HepG2 (cell line): Measurements from ENCODE around the gene SLC17A9. TPM values are rescaled to one million over a fixed set of nuclear protein-coding genes. Genes with fewer than 3 reads are reported as not detected.

Source experiments
- AGO2 ChIP-seq: fragments of 200-400 bp; formaldehyde crosslinking; optimal IDR thresholded peaks from 2 replicates; pipeline ENCODE3; 2017; ENCODE audit warnings: mild to moderate bottlenecking, low read depth, low read length, moderate library complexity
- BHLHE40 ChIP-seq: IDR thresholded peaks from 2 replicates; pipeline ENCODE4 v1.6.1; 2011; ENCODE audit warnings: low read length, improper control_type of control experiment
- ESRRA ChIP-seq: sonication (generic); formaldehyde crosslinking; IDR thresholded peaks from 2 replicates; pipeline ENCODE4 v1.5.1; 2020; ENCODE audit warnings: mild to moderate bottlenecking, low read depth, missing genetic modification reagents
- KLF13 ChIP-seq: sonication (generic); formaldehyde crosslinking; IDR thresholded peaks from 2 replicates; pipeline ENCODE4 v1.4.0; 2020; ENCODE audit warnings: mild to moderate bottlenecking, missing genetic modification reagents
- PHB2 ChIP-seq: fragments of 450-650 bp; IDR thresholded peaks from 2 replicates; pipeline ENCODE4 v1.6.1; 2018; ENCODE audit not compliant: partially characterized antibody
- PHF5A ChIP-seq: IDR thresholded peaks from one replicate; pipeline ENCODE4 v1.6.1; 2018; ENCODE audit warnings: low read depth, missing genetic modification reagents; ENCODE audit not compliant: unreplicated experiment
- RBM39 ChIP-seq: fragments of 200-400 bp; formaldehyde crosslinking; IDR thresholded peaks from one replicate; pipeline ENCODE4 v1.6.1; 2018; ENCODE audit warnings: antibody characterized with exemption, mild to moderate bottlenecking, low read depth, low read length; ENCODE audit not compliant: poor library complexity, severe bottlenecking
- SOX6 ChIP-seq, 2 experiments: fragments of 450-650 bp in 1 of 2; sonication (generic) in 1 of 2; formaldehyde crosslinking in 1 of 2; IDR thresholded peaks; 2 replicates each; pipeline versions ENCODE4 v1.4.0 to v1.6.1; 2017 to 2020; ENCODE audit warnings: antibody characterized with exemption in 1 of 2, mild to moderate bottlenecking in 1 of 2, missing genetic modification reagents in 1 of 2
- ZMYM4 ChIP-seq: sonication (generic); formaldehyde crosslinking; IDR thresholded peaks from 2 replicates; pipeline ENCODE4 v1.8.1; 2023; ENCODE audit warnings: mild to moderate bottlenecking, missing genetic modification reagents
- ZNF296 ChIP-seq: sonication (generic); formaldehyde crosslinking; conservative IDR thresholded peaks from 2 replicates; pipeline ENCODE4 v1.5.0; 2020; ENCODE audit warnings: mild to moderate bottlenecking, missing genetic modification reagents
- ZNF335 ChIP-seq: sonication (generic); formaldehyde crosslinking; IDR thresholded peaks from 2 replicates; pipeline ENCODE4 v1.4.0; 2020; ENCODE audit warnings: missing genetic modification reagents
- ZNF468 ChIP-seq: sonication (generic); formaldehyde crosslinking; IDR thresholded peaks from 2 replicates; pipeline ENCODE4 v1.8.0; 2022; ENCODE audit warnings: mild to moderate bottlenecking, moderate library complexity, missing genetic modification reagents
- ZNF652 ChIP-seq: IDR thresholded peaks from 2 replicates; pipeline ENCODE4 v1.6.1; 2016; ENCODE audit warnings: low read depth, borderline replicate concordance
- ZNF781 ChIP-seq: sonication (generic); formaldehyde crosslinking; IDR thresholded peaks from 2 replicates; pipeline ENCODE4 v1.5.1; 2020; ENCODE audit warnings: borderline replicate concordance, mild to moderate bottlenecking, missing genetic modification reagents; ENCODE audit errors: not compliant biosample characterization
- ZSCAN29 ChIP-seq: sonication (generic); formaldehyde crosslinking; conservative IDR thresholded peaks from 2 replicates; pipeline ENCODE4 v1.4.0; 2020; ENCODE audit warnings: mild to moderate bottlenecking, missing genetic modification reagents
- polyA plus RNA-seq, 8 experiments: library from polyadenylated mRNA; depleted of rRNA in 3 of 8; stranded (reverse) in 7 of 8; unstranded in 1 of 8; fragments of >200 nt; fragmentation: Illumina TruSeq in 4 of 8; extraction: Trizol in 4 of 8; gene quantifications; 2 replicates each; pipeline versions ENCODE4 v1.2.1 to v1.2.3, GENCODE V29; 2011 to 2016; ENCODE audit warnings: low read depth in 4 of 8, missing spikeins in 1 of 8, mixed read lengths in 1 of 8; ENCODE audit not compliant: insufficient read depth in 1 of 8
- total RNA-seq, 5 experiments: library from RNA; depleted of rRNA; stranded (reverse); fragments of >200 nt; fragmentation: Illumina TruSeq; extraction: Trizol; gene quantifications; 2 replicates each; pipeline ENCODE4 v1.2.3, GENCODE V29; 2016; ENCODE audit warnings: low read depth in 1 of 5
- TF ChIP-seq, protein P1 (sequence below): sonication (generic); formaldehyde crosslinking; IDR thresholded peaks from 2 replicates; pipeline ENCODE4 v1.9.0; 2022; ENCODE audit warnings: missing genetic modification reagents, mild to moderate bottlenecking, borderline replicate concordance
- TF ChIP-seq, protein P2 (sequence below): IDR thresholded peaks from 2 replicates; pipeline ENCODE4 v1.6.1; 2016; ENCODE audit warnings: missing compliant biosample characterization, missing genetic modification reagents, borderline replicate concordance
- TF ChIP-seq, protein P3 (sequence below): sonication (generic); formaldehyde crosslinking; conservative IDR thresholded peaks from 2 replicates; pipeline ENCODE4 v1.8.0; 2022; ENCODE audit warnings: mild to moderate bottlenecking, moderate library complexity, missing genetic modification reagents
- TF ChIP-seq, protein P4 (sequence below): sonication (generic); formaldehyde crosslinking; IDR thresholded peaks from 2 replicates; pipeline ENCODE4 v1.4.0; 2020; ENCODE audit warnings: missing genetic modification reagents

The SLC17A9 gene
- total and polyA plus RNA-seq, 2 of the 13 experiments (the other 11 are each of a cell fraction or from before 2014, with no cell fraction given) = 110 to 191 TPM

DNA sequence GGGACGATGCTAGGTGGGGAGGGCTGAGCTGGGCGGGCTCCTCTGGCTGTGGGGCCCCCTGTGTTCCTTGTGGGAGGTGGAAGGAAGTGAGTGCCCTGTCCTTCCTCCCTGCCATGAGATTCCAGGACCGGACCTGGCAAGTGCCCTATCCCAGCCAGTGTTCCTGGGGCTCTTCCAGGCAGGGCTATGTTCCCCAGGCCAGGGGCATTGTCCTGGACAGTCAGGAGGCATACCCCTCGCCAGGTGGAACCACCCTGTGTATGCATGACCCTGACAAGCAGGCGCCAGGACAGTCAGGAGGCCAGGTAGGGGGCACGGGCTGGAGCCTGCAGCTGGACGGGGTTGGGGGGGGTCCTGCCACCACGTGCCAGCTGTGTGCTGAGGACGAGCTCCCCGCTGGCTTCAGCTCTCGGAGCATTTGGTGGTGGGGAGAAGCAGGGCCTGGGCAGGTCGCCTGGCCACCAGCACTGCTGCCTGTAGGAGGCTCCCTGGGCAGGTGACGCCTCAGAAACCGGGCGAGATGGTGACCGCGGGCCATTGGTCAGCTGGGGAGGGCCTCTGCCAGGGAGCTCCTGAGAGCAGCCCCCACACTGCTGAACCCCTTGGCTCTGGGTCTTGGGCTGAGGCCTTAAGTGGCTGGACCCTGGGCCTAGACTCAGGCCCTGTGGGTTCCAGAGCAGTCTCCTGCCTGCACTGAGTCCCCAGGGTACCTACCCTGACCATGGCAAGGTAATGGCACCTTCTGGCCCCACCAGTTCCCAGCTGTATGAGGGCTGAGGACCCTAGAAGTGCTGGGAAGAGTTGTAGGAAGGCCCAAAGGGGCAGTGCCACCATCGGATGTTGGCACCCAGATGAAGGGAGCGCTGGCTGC, 694 bp downstream of the SLC17A9 start (continued):
- TF ChIP-seq, protein P1, sequence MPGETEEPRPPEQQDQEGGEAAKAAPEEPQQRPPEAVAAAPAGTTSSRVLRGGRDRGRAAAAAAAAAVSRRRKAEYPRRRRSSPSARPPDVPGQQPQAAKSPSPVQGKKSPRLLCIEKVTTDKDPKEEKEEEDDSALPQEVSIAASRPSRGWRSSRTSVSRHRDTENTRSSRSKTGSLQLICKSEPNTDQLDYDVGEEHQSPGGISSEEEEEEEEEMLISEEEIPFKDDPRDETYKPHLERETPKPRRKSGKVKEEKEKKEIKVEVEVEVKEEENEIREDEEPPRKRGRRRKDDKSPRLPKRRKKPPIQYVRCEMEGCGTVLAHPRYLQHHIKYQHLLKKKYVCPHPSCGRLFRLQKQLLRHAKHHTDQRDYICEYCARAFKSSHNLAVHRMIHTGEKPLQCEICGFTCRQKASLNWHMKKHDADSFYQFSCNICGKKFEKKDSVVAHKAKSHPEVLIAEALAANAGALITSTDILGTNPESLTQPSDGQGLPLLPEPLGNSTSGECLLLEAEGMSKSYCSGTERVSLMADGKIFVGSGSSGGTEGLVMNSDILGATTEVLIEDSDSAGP (CRISPR knock-in tag) = peak; percentile 30; the same call in 1 of the 2 replicates
- TF ChIP-seq ZNF652 (no peak), ZNF781 (CRISPR knock-in tag) (no peak), AGO2 (peak; percentile 86), PHB2 (no peak), ZSCAN29 (CRISPR knock-in tag) (0 out of 2 replicates have a peak, but pooled peaks have one; percentile 30), ZNF296 (CRISPR knock-in tag) (0 out of 2 replicates have a peak, but pooled peaks have one; percentile 70), ZMYM4 (CRISPR knock-in tag) (0 out of 2 replicates have a peak, but pooled peaks have one; percentile 31), BHLHE40 (no peak), PHF5A (CRISPR knock-in tag) (peak; percentile 18), SOX6 (IDR thresholded peaks at IDR 0.05) (no peak), SOX6 (CRISPR knock-in tag; IDR thresholded peaks at IDR 0.05) (peak; percentile 77), ZNF468 (peak; percentile 76; the same call in 1 of the 2 replicates), KLF13 (CRISPR knock-in tag) (0 out of 2 replicates have a peak, but pooled peaks have one; percentile 25), ZNF335 (CRISPR knock-in tag) (no peak), RBM39 (no peak), ESRRA (CRISPR knock-in tag) (peak; percentile 56; the same call in 1 of the 2 replicates)
- TF ChIP-seq, protein P2, sequence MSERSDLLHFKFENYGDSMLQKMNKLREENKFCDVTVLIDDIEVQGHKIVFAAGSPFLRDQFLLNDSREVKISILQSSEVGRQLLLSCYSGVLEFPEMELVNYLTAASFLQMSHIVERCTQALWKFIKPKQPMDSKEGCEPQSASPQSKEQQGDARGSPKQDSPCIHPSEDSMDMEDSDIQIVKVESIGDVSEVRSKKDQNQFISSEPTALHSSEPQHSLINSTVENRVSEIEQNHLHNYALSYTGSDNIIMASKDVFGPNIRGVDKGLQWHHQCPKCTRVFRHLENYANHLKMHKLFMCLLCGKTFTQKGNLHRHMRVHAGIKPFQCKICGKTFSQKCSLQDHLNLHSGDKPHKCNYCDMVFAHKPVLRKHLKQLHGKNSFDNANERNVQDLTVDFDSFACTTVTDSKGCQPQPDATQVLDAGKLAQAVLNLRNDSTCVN (CRISPR knock-in tag) = no peak
- TF ChIP-seq, protein P3, sequence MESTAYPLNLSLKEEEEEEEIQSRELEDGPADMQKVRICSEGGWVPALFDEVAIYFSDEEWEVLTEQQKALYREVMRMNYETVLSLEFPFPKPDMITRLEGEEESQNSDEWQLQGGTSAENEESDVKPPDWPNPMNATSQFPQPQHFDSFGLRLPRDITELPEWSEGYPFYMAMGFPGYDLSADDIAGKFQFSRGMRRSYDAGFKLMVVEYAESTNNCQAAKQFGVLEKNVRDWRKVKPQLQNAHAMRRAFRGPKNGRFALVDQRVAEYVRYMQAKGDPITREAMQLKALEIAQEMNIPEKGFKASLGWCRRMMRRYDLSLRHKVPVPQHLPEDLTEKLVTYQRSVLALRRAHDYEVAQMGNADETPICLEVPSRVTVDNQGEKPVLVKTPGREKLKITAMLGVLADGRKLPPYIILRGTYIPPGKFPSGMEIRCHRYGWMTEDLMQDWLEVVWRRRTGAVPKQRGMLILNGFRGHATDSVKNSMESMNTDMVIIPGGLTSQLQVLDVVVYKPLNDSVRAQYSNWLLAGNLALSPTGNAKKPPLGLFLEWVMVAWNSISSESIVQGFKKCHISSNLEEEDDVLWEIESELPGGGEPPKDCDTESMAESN = peak; percentile 14
- TF ChIP-seq, protein P4, sequence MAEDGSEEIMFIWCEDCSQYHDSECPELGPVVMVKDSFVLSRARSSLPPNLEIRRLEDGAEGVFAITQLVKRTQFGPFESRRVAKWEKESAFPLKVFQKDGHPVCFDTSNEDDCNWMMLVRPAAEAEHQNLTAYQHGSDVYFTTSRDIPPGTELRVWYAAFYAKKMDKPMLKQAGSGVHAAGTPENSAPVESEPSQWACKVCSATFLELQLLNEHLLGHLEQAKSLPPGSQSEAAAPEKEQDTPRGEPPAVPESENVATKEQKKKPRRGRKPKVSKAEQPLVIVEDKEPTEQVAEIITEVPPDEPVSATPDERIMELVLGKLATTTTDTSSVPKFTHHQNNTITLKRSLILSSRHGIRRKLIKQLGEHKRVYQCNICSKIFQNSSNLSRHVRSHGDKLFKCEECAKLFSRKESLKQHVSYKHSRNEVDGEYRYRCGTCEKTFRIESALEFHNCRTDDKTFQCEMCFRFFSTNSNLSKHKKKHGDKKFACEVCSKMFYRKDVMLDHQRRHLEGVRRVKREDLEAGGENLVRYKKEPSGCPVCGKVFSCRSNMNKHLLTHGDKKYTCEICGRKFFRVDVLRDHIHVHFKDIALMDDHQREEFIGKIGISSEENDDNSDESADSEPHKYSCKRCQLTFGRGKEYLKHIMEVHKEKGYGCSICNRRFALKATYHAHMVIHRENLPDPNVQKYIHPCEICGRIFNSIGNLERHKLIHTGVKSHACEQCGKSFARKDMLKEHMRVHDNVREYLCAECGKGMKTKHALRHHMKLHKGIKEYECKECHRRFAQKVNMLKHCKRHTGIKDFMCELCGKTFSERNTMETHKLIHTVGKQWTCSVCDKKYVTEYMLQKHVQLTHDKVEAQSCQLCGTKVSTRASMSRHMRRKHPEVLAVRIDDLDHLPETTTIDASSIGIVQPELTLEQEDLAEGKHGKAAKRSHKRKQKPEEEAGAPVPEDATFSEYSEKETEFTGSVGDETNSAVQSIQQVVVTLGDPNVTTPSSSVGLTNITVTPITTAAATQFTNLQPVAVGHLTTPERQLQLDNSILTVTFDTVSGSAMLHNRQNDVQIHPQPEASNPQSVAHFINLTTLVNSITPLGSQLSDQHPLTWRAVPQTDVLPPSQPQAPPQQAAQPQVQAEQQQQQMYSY (CRISPR knock-in tag) = peak; percentile 58; the same call in 1 of the 2 replicates
